Measurements from ENCODE around the gene IFNA14.

GRCh38 chr9:21287280-21287679, 47.5 kb upstream of the IFNA14 start:
- TF ChIP-seq, protein P1, sequence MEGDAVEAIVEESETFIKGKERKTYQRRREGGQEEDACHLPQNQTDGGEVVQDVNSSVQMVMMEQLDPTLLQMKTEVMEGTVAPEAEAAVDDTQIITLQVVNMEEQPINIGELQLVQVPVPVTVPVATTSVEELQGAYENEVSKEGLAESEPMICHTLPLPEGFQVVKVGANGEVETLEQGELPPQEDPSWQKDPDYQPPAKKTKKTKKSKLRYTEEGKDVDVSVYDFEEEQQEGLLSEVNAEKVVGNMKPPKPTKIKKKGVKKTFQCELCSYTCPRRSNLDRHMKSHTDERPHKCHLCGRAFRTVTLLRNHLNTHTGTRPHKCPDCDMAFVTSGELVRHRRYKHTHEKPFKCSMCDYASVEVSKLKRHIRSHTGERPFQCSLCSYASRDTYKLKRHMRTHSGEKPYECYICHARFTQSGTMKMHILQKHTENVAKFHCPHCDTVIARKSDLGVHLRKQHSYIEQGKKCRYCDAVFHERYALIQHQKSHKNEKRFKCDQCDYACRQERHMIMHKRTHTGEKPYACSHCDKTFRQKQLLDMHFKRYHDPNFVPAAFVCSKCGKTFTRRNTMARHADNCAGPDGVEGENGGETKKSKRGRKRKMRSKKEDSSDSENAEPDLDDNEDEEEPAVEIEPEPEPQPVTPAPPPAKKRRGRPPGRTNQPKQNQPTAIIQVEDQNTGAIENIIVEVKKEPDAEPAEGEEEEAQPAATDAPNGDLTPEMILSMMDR (IDR thresholded peaks at IDR 0.05), result no peak
- TF ChIP-seq POLR2A (IDR thresholded peaks at IDR 0.05) (no peak), POLR2AphosphoS5 (IDR thresholded peaks at IDR 0.05) (no peak), EP300 (IDR thresholded peaks at IDR 0.05) (no peak)
